ENCODE measurements around the gene NELL2.

NELL2 gene

DNA sequence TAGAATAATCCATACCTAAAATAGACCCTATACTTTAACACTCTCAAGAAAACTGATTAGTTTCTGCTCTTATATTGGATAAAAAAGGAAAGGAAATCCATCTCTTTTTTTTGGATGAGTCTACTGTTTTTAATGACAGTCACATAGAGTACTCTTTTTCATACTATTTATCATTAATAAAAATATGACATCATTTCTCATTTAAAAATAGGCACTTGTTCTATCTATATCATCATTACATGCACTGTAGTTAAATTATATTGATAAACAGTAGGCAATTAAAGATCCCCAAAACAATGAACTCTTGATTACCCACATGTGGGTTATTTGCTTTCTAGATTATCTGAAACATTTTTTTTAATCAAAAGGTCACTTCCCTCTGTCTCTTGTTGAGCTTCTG, 338.8 kb downstream of the NELL2 start:
- no peak for DNase-seq (ENCODE audit: low read depth in 2 of 2)

DNA sequence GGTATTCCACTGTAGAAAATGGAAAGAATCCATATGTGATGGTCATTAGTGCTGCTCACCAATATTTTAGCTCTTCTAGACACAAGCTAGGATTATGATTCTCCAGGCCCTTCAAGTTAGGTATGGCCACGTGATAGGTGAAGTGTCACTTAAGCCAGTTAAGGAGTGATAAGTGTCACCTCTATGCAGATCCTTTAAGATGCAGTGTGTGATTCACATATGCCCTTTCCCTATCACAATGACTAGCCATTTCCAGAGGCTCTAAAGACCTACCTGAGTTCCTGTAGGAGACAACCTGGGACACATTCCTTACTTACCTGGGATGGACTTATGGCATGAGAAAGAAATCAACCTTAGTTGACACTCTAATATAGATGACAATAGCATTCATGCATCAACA, 343.2 kb downstream of the NELL2 start:
- no peak for DNase-seq (ENCODE audit: low read depth in 2 of 2)

DNA sequence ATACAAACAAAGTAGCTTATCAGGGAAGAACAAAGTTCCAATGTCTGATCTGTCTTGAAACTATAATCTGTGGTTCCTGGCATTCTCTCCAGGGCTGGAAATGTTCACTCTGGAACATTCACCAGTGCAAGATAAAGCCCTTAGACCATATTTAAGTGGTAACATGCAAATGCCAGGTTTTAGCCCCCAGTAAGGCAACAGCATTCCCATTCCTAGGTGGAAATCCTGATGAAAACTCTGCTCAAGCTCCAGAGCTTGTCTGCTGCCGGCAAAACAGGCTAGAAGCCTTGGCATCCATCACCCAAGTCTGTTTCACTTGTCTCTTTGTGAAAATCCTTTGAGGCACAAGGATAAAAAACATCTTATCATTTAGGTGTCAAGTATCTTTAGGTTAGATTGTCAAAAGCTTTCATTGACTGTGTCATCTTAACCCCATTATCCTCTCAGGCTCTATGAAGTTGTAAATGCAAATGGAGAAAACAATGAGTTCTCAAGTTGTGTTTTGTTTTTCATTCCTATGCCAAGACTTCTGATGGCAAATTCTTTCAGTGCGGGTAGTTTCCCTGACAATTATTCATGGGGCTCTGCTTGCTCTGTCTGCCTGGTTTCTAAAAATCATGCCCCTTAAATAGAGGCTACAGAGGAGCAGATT, 344.7 kb downstream of the NELL2 start:
- no peak for DNase-seq (ENCODE audit: low read depth in 2 of 2)

DNA sequence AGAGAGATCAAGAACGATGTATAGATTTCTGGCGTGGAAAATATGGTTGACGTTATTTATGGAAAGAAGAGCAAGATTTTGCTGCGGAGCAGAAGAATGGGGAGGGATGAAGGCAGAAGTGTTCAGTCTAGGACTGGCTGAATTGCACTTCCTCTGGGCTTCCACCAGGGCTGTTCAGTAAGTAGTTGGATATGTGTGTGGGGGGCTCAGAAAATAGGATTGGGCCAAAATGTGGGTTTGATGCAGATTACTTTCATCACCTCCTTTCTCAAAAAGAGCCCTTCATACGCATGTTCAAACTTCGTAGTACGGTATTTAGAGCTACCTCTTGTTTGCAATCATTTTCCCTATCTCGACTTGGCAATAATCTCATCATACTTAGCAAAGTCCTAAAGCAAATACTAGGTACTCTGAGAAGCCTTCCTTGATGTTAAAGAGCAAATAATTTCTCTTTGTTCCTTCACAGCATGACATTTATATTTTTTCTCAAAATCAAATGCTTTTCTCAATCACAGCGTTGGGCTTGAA, 349.4 kb downstream of the NELL2 start:
- no peak for DNase-seq (ENCODE audit: low read depth in 2 of 2)

DNA sequence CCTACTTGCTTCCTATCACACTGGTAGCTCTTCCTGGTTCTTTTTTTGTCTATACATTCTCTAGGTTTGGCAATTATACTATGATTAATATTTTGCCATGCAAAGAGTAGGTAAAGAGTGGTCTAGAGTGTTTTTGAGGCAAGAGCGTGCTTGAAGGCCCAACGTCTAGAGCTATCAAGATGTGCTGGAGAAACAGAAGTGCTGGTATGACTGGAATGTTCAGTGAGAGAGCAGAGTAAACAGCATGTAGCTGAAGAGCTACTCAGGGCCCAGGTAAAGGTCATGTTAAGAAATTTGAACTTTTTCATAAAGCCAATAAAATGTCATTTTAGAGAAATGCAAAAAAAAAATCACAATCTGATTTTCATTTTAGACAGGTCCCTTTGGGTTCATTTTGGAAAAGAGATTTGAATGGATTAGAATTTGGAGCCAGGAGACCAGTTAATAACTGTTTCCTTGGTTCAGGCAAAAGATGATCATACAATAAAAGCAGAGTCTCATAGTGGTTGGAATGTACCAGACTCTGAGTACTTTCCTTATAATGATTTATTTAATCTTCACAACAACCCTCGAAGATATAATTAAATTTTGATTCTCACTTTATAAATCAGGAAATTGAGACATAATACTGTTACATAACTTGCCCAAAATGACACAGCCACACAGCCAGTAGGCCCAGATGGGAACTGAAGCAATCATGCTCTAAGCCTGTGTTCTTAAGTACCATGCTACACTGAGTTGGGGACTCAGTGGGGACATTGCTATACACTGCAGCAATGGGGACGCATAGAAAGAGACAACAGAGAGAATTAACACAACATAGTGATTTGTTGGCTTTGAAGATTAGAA, 350.1 kb downstream of the NELL2 start:
- no peak for DNase-seq (ENCODE audit: low read depth in 2 of 2)

DNA sequence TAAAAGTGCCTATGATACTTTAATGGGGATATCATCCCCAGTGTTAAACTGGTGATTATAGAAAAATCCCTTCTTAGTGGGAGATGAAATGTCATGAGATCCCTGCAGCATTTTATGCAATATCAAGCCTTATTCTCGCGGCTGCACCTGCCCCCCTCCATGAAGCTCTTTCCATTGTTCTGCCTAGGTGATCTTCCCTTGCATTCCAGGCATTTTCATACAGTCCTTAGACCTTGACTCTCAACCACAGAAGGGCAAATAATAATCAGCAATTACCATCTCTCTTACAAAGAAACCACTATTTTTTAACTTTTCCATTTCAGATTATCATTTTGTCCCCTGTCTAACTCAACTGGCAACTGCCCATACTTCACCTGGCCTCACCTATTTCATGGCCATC, 352.3 kb downstream of the NELL2 start:
- no peak for DNase-seq (ENCODE audit: low read depth in 2 of 2)

DNA sequence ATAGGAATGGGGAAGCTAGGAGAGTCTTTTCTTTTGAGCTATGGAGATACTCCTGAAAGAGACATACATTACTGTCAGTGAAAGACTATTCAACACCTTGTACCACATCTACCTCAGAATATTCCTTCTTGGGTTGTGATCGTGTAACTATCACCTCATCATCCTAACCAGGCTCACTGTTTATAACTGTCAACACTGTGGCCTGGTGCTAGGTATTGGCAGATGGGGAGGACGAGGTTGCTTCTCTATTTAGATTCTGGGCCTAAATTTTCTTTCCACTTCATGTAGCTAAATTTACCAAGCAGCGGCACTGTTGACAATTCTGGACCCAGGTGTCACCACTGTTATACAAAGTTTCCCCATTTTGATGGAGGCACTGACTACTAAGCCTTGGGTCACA, 354.4 kb downstream of the NELL2 start:
- DNase-seq (ENCODE audit: low read depth in 2 of 2): no peak

DNA sequence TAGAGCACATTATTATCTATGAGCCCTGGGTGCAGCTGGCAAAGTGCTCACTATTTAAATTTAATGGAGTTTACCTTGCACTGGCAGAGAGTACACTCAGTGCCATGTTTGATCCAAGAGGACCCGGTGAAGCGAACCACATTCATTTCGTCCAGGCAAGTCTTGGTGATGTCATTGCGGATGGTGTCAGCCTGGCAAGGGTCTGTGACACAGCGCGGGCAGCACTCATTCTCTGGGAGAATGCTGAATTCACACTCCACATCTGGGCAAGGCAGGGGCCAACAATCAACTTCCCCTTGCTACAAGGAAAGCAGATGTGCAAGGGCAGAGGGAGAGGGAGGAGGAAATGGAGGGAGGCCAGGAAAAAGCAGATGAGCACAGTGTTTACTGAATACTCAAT, 356.2 kb downstream of the NELL2 start:
- no peak for DNase-seq (ENCODE audit: low read depth in 2 of 2)

DNA sequence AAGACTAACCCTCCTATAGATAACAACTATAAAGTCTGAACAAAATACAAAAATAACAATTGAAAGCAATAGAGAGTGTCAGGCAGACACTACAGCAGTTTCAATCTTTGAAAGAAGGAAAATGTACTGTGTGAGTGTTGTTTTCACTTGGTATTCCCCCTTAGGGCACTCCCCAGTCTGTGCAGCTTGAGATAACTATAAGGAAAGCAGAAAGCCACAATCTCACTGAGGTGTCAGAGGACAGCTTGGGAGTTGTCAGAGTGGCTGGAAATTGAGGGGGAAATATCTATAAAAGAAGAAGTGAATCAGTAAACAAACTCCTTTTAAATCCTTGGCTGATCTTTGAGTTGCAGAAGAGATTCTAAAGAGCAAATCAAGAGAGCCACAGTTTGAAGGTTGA, 364.8 kb downstream of the NELL2 start:
- no peak for DNase-seq (ENCODE audit: low read depth in 2 of 2)

DNA sequence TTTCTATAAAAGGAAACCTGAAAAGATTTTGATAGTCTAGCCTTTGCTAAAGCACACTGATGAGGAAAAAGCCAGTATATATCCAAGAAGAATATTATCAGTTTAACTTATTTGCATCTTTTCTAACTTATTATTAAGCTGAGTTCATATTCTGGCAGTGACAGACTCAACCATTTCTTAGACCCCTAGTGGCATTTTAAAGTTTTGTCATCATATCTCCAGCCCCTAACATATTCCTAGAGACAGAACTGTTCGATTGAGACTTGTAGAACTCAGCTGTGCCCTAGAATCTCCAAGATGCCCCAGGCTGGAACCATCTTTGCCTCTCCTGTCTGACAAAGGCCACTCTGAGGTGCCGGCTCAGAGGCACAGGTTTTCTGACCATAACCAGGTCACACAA, 365.6 kb downstream of the NELL2 start:
- no peak for DNase-seq (ENCODE audit: low read depth in 2 of 2)

DNA sequence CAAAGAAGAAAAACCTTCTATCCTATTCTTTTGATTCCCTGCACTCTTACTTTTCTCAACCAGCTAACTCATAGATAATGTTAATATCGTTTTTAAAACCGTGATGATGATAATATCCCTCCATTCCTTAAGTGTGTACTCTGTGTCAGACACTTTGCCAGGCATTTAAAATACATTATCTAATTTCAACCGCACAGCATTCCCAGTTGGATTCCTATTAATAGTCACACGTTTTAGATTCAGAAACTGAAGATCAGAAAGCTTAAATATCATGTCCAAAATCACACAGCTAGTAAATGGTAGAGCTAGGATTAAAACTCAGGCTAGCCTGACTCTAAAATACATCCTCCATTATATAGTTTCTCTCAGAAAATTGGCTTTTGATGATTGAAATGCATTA, 366.0 kb downstream of the NELL2 start:
- DNase-seq (ENCODE audit: low read depth in 2 of 2): no peak

DNA sequence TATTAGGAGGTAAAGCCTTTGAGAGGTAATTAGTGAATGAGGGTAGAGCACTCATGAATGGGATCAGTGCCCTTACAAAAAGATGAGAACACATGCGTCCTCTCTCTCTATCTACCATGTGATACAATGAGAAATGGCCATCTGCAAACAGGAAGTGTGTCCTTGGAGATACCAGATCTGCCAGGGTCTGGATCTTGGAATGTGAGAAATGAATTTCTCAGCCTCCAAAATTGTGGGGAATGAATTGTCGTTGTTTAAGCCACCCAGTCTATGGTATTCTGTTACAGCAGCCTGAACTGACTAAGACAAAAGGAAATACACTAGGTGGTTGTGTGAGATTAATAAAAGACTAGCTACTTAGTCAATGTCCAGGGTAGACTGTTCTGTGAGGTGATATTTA, 366.6 kb downstream of the NELL2 start:
- no peak for DNase-seq (ENCODE audit: low read depth in 2 of 2)

DNA sequence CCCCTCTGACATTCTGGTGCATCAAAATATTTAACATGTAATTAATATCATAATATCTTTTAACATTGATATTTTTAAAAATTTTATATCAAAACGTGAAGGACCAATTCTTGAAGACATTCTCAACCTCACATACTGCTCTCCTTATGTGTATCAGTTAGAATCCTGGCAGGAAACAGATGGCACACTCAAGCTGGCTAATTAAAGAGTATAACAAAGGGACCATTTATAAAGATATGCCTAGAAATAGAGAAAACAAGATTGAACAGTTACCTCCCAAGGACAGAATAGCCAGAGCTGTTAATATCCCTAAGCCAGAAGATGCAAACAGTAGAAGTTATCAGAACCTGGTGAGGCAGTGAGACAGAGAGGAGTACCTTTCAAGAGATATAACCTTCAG, 368.7 kb downstream of the NELL2 start:
- no peak for DNase-seq (ENCODE audit: low read depth in 2 of 2)

DNA sequence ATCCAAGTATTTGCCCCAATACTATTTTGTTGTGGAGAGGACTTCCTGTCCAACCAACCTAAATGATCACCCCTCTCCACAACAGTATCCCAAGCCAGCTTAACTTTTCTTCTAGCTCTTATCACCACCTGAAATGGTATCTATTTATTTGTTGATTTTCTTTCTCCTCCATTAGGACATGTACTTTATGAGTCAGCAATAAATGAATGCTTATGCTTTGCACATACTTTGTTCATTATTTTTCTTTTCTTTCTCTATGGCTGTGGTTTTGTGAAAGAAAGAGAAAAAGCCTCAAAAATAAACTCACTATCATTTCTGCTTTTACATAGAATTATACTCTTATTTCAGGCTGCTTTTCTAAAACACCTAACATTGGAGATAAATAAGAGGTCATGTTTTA, 371.3 kb downstream of the NELL2 start:
- no peak for DNase-seq (ENCODE audit: low read depth in 2 of 2)

DNA sequence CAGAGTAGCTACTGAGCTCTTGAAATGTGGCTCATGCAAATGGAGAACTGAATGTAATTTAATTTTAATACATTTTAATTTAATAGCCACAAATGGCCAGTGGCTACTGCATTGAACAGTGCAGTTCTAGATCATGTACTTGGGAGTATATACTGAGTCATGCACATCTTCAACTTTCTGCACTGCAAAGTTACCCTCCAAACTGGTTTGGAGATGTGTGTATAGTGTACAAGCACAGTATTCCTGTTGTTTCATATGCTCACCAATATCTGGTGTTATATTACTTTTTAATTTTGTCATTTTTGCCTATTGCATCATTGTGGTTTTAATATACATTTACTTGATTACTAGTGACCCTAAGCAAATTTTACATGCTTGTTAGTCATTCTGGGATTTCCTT, 372.8 kb downstream of the NELL2 start:
- DNase-seq (ENCODE audit: low read depth in 2 of 2): no peak

DNA sequence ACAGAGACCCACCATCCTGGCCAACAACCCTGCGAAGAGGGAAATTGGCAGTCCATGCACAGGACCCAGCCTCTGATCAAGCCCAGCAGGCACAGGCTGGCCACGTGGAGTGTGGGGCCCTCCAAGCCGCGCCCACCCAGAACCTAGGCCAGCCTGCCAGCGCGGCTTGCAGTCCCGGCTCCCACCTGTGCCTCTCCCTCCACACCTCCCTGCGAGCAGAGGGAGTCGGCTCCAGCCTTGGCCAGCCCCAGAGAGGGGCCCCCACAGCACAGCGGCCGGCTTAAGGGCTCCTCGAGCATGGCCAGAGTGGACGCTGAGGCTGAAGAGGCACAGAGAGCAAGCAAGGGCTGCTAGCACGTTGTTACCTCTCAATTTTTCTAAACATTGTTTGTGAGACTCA, 373.4 kb downstream of the NELL2 start:
- DNase-seq (ENCODE audit: low read depth in 2 of 2): no peak

DNA sequence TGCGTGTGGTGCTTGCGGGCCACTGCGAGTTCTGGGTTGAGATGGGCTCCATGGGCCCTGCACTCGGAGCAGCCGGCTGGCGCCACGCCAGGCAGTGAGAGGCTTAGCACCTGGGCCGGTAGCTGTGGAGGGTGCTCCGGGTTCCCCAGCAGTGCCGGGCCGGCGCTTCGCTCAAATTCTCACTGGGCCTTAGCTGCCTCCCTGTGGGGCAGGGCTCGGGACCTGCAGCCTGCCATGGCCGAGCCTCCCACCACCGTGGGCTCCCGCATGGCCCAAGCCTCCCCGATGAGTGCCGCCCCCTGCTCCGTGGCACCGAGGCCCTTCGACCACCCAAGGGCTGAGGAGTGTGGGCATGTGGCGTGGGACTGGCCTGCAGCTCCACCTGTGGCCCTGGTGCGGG, 375.7 kb downstream of the NELL2 start:
- no peak for DNase-seq (ENCODE audit: low read depth in 2 of 2)

DNA sequence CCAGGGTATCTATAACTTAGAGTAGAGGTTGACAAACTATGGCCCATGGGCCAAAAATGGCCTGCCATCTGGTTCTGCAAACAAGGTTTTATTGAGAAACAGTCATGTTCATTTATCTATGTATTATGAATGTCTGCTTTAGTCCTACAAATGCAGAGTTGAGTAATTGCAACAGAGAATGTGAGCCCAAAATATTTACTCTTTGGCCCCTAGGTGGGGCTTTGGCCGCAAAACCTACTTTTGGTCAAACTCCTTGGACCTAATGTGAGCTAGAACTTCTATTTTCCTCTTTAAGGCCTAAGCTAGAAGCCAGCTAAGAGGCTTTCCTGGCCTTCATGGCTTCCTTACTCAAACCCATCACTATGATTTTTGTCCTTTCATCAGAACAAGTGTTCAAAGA, 379.1 kb downstream of the NELL2 start:
- no peak for DNase-seq (ENCODE audit: low read depth in 2 of 2)

DNA sequence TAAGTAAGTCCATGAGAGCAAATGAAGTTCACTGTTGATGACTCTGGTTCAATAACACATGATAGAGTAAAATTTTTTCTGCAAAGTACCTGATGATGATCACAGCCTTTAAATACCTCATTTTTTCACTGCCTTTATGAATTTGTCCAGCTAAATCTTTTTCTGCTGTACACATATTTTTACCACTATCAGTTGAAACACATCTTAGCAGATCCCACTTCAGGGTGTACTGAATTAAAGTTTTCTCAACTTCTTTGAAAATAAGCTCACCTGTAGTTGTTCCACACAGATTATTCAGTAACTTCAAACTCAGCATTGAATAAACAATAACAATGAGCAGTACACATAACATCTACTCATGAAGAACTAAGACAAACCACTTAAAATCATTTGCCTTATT, 385.9 kb downstream of the NELL2 start:
- DNase-seq (ENCODE audit: low read depth in 2 of 2): no peak

DNA sequence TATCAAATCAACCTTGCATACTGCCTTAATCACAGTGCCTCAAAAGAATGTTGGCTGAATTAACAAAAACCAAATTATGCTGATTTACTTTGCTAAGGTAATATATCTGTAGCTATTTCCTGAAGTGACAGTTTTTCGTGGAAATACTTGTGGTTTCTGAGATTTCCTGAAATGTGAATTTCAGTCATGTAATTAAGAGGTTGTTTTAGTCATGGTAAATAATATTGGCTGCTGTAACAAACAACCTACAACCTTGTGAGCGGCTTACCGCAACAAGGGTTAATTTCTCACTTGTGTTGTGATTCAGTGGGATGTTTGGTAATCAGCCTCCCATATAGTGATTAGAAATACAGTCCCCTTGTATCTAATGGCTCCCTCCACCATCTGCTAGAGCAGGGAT, 387.9 kb downstream of the NELL2 start:
- DNase-seq (ENCODE audit: low read depth in 2 of 2): no peak

DNA sequence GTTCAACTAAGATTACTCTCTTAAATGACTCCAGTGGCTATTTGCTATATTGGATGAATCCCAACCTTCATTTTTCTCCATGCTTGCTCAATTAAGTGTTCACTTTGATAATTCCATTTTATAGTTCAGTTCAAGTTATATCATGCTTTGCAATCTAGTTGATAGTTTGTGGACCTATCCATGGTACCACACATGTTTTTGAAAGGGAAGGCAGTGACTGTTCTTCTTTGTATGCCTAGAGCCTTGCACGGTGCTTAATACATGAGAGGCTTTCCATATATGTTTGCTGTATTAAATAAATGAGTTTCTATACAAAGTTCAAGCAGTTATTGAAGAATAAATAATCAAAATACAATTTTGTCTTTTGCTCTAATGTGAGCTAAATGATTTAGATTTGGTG, 391.3 kb downstream of the NELL2 start:
- DNase-seq (ENCODE audit: low read depth in 2 of 2): no peak

DNA sequence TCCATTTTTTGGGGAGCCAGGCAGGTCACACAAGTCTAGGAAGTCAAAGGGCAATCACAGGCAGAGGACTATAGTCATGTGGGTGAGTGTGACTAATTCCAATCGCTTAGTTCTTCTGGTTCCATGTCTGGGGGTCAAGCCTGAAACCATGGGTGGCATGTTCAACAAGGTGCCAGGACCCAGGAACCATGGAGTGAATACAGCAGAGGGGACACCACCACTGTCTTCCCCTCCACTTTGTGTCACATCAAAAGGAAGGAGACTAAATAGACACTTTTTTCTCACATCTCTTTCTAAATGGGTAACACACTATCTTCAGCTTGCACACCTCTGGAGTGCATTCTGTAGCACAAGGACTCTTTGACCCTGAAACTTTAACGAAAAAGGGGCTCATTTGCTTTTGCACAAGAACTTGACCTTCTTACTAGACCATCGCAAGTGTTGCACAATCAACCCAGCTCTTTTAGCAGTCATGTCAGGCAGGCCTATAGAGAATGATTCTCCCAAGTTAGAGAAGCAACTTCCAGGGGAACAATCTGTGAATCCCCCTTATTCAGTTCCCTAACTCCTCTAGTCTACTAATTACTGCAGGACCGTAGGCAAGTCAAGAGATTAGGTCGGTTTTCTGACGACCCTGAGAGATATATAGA, 398.7 kb downstream of the NELL2 start:
- DNase-seq (ENCODE audit: low read depth in 2 of 2): no peak

DNA sequence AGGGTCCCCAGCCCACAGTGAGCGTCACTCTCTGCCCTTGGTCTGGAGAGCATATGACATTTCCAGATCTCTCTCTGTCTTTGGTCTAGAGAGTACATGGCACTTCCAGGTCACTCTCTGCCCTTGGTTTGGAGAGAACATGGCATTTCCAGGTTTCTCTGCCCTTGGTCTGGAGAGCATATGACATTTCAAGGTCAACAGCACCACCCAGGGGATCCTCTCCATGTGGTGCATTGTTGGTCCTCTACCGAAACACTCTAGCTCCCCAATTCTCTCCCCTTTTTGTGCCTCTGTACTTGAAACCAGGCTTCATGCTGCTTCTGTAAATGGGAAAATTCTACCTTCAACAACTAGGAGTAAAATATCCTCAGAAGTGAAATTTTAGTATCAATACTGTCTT, 399.4 kb downstream of the NELL2 start:
- DNase-seq (ENCODE audit: low read depth in 2 of 2): no peak

All from stimulated activated CD4-positive, alpha-beta T cell treated with anti-CD3 and anti-CD28 coated beads, Interleukin-1b, Interleukin-23, amount 100 ng/mL, for 4 hours (primary cell).